Ishikawa (cell line): ENCODE results near the gene CACNB4.

Source experiments
- CEBPB ChIP-seq: IDR thresholded peaks from 2 replicates; pipeline ENCODE4 v1.6.1; 2012
- CREB1 ChIP-seq: IDR thresholded peaks from 2 replicates; pipeline ENCODE4 v1.6.1; 2012; ENCODE audit warnings: low read depth
- EGR1 ChIP-seq: IDR thresholded peaks from 2 replicates; pipeline ENCODE4 v1.6.1; 2012
- EP300 ChIP-seq: IDR thresholded peaks from 2 replicates; pipeline ENCODE4 v1.6.1; 2012; ENCODE audit warnings: borderline replicate concordance
- FOXM1 ChIP-seq: IDR thresholded peaks from 2 replicates; pipeline ENCODE4 v1.6.1; 2012; ENCODE audit warnings: low read depth, borderline replicate concordance
- NFIC ChIP-seq: IDR thresholded peaks from 2 replicates; pipeline ENCODE4 v1.6.1; 2012
- RAD21 ChIP-seq: IDR thresholded peaks from 2 replicates; pipeline ENCODE4 v1.6.1; 2012; ENCODE audit warnings: low read depth
- TAF1 ChIP-seq: IDR thresholded peaks from 2 replicates; pipeline ENCODE4 v1.6.1; 2012; ENCODE audit warnings: low read depth, mild to moderate bottlenecking
- TCF12 ChIP-seq: IDR thresholded peaks from 2 replicates; pipeline ENCODE4 v1.6.1; 2012; ENCODE audit warnings: low read depth
- TEAD4 ChIP-seq: IDR thresholded peaks from 2 replicates; pipeline ENCODE4 v1.6.1; 2012
- YY1 ChIP-seq: IDR thresholded peaks from 2 replicates; pipeline ENCODE4 v1.6.1; 2012; ENCODE audit warnings: low read depth
- ZBTB7A ChIP-seq: IDR thresholded peaks from 2 replicates; pipeline ENCODE4 v1.6.1; 2012; ENCODE audit warnings: low read depth
- TF ChIP-seq, protein P1 (sequence below): IDR thresholded peaks from 2 replicates; pipeline ENCODE4 v1.6.1; 2012; ENCODE audit warnings: low read depth, mild to moderate bottlenecking

DNA sequence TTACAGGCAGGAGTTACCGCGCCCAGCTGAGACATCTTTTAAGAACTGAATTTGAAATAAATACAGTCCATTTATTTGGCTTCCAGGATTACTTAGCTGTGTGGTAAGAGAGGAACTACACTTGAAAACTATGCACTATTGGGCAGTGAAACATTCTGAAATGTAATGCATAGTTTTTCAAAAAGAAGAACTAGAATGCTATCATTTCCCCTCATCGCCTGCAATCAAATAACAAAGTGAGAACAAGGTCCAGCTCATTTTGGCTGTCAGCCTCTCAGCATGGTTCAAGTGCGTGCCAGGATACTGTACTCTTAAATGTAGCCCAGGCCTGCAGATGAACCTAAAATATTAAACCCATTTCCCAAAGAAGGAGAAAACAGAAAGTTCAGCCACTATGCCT lies 194.0 kb downstream of the CACNB4 start:
- no peak for TF ChIP-seq CREB1
- TF ChIP-seq EP300: no peak
- no peak for TF ChIP-seq RAD21
- TF ChIP-seq CEBPB: no peak
- TF ChIP-seq TAF1: no peak
- no peak for TF ChIP-seq TCF12
- no peak for TF ChIP-seq NFIC
- TF ChIP-seq, protein P1, sequence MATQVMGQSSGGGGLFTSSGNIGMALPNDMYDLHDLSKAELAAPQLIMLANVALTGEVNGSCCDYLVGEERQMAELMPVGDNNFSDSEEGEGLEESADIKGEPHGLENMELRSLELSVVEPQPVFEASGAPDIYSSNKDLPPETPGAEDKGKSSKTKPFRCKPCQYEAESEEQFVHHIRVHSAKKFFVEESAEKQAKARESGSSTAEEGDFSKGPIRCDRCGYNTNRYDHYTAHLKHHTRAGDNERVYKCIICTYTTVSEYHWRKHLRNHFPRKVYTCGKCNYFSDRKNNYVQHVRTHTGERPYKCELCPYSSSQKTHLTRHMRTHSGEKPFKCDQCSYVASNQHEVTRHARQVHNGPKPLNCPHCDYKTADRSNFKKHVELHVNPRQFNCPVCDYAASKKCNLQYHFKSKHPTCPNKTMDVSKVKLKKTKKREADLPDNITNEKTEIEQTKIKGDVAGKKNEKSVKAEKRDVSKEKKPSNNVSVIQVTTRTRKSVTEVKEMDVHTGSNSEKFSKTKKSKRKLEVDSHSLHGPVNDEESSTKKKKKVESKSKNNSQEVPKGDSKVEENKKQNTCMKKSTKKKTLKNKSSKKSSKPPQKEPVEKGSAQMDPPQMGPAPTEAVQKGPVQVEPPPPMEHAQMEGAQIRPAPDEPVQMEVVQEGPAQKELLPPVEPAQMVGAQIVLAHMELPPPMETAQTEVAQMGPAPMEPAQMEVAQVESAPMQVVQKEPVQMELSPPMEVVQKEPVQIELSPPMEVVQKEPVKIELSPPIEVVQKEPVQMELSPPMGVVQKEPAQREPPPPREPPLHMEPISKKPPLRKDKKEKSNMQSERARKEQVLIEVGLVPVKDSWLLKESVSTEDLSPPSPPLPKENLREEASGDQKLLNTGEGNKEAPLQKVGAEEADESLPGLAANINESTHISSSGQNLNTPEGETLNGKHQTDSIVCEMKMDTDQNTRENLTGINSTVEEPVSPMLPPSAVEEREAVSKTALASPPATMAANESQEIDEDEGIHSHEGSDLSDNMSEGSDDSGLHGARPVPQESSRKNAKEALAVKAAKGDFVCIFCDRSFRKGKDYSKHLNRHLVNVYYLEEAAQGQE: no peak
- TF ChIP-seq YY1: no peak
- TF ChIP-seq ZBTB7A: no peak
- no peak for TF ChIP-seq EGR1
- no peak for TF ChIP-seq TEAD4
- TF ChIP-seq FOXM1: no peak
